Tibial nerve (tissue), 4 donors: ENCODE data around the gene NMT1. TPM values are rescaled to one million over a fixed set of nuclear protein-coding genes. Genes with fewer than 3 reads are reported as not detected.

Source experiments
- DNase-seq, 2 donors: peaks; one replicate each; pipeline ENCODE4 v3.0.0-alpha.2; 2019; ENCODE audit warnings: low spot score in 2 of 2
- H3K27ac ChIP-seq, 4 donors: fragments of 200-600 bp; sonication (generic) in 3 of 4; one replicate each; pipeline ENCODE4 v1.5.1; 2017 to 2019; ENCODE audit warnings: mild to moderate bottlenecking in 1 of 4
- H3K27me3 ChIP-seq, 2 donors: fragments of 200-600 bp; sonication (generic) in 1 of 2; one replicate each; pipeline versions ENCODE4 v1.5.1 to v1.6.0; 2017 to 2019
- H3K36me3 ChIP-seq, 3 donors: fragments of 200-600 bp; sonication (generic); one replicate each; pipeline ENCODE4 v1.5.1; 2018 to 2019
- H3K4me1 ChIP-seq, 4 donors: fragments of 200-600 bp; sonication (generic) in 3 of 4; one replicate each; pipeline ENCODE4 v1.5.1; 2017 to 2019
- H3K4me3 ChIP-seq, 4 donors: fragments of 200-600 bp; sonication (generic) in 3 of 4; one replicate each; pipeline ENCODE4 v1.5.1; 2017 to 2019; ENCODE audit warnings: mild to moderate bottlenecking in 1 of 4, moderate library complexity in 1 of 4
- H3K9me3 ChIP-seq, 4 donors: fragments of 200-600 bp; sonication (generic) in 3 of 4; one replicate each; pipeline ENCODE4 v1.5.1; 2017 to 2019
- EP300 ChIP-seq, 2 donors: sonication (generic); formaldehyde crosslinking; IDR thresholded peaks; one replicate each; pipeline ENCODE4 v1.6.1; 2017; ENCODE audit warnings: antibody characterized with exemption in 2 of 2, mild to moderate bottlenecking in 1 of 2
- POLR2A ChIP-seq, 2 donors: fragments of 450-650 bp; IDR thresholded peaks; one replicate each; pipeline ENCODE4 v1.6.1; 2017; ENCODE audit warnings: antibody characterized with exemption in 2 of 2, mild to moderate bottlenecking in 2 of 2, moderate library complexity in 2 of 2
- WGBS, 2 donors: methylation state at CpG; one replicate each; pipeline ENCODE4 v1.1.5; 2018; 5-methylcytosine and 5-hydroxymethylcytosine counted together
- total RNA-seq, 4 donors: library from RNA; depleted of rRNA; stranded (reverse); fragments of >200 nt; gene quantifications; one replicate each; pipeline ENCODE4 v1.1.0, GENCODE V29; 2016
- TF ChIP-seq, protein P1 (sequence below), 5 experiments: fragments of 200-600 bp in 3 of 5; fragments of 450-650 bp in 2 of 5; sonication (generic) in 3 of 5; IDR thresholded peaks; one replicate each; pipeline ENCODE4 v1.5.1; 2016 to 2019; ENCODE audit warnings: antibody characterized with exemption in 5 of 5, mild to moderate bottlenecking in 3 of 5, moderate library complexity in 2 of 5

Gene NMT1
- total RNA-seq, 4 donors from 2014 or later, result 63.2 to 97.9 (median 80.1) TPM

DNA sequence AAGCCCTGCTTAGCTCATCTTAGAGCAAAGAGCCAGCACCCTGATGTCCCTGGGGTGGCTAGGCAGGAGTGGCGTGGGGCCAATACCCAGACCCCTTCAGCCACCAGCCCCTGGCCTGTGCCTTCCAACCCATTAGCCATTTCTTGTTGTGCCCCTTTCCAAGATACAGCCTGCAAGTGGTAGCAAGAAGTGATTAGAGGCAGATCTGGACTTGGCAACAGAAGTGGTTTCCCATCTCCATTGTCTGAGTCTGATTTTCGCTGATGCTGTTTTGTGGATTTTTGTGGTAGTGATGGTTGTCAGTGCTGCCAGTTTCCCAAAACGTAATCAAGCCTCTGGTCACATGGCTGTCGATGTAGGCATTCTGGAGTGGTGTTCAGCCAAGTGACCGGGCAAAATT lies 45.5 kb downstream of the NMT1 start:
- H3K4me3 ChIP-seq, result no peak overlapping the region
- peaks cover 2 to 82% (median 33%) of the 10 kb centered on the region in 3 donors for H3K36me3 ChIP-seq
- 74 to 80% methylated on average over 5 of the region's 5 CpGs for WGBS, 2 donors

DNA sequence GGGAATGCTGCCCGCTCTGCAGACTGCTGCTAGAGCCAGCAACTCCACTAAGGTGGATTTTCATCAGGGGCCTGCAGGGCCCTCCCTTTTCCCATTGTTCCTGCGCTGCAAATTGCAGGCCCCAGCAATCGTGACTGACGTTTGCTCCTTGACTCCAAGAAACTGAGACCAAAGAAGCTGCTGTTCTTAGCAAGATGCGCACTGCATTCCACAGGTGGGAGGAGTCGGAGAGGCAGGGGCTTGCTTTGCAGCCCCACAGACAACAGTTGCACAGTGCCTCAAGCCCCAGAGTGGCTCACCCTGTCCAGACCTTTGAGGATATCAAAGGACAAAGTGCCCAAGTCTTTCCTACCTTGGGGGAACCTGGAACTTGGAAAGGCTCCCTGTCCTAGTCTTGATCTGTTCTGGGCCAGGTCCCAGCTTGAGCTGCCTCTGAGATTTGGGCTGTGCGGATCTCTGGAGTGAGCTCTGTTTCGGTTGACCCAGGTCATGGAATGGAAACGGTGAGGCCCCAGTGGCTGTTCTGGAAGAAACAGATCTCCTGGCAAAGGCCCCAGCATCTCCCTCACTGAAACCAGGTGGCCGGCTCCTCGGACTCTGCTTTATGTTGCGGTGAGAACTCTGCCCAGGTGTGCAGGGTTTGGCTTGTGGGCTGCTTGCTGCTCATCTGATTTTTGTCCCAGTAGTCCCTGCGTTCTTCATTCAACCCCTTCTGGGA lies 46.3 kb downstream of the NMT1 start:
- H3K27ac ChIP-seq, result peak overlapping the region in 3 of 4 donors; percentile 38 to 76 (median 72)
- H3K9me3 ChIP-seq, result no peaks in the 10 kb centered on the region
- H3K4me1 ChIP-seq, result peaks cover 0 to 75% (median 11%) of the 10 kb centered on the region in 4 donors
- H3K4me3 ChIP-seq, result no peak overlapping the region
- H3K27me3 ChIP-seq, result no peaks in the 10 kb centered on the region
- TF ChIP-seq EP300 (IDR thresholded peaks at IDR 0.05) (no peak), POLR2A (IDR thresholded peaks at IDR 0.05) (no peak)
- TF ChIP-seq, protein P1, sequence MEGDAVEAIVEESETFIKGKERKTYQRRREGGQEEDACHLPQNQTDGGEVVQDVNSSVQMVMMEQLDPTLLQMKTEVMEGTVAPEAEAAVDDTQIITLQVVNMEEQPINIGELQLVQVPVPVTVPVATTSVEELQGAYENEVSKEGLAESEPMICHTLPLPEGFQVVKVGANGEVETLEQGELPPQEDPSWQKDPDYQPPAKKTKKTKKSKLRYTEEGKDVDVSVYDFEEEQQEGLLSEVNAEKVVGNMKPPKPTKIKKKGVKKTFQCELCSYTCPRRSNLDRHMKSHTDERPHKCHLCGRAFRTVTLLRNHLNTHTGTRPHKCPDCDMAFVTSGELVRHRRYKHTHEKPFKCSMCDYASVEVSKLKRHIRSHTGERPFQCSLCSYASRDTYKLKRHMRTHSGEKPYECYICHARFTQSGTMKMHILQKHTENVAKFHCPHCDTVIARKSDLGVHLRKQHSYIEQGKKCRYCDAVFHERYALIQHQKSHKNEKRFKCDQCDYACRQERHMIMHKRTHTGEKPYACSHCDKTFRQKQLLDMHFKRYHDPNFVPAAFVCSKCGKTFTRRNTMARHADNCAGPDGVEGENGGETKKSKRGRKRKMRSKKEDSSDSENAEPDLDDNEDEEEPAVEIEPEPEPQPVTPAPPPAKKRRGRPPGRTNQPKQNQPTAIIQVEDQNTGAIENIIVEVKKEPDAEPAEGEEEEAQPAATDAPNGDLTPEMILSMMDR (IDR thresholded peaks at IDR 0.05), result no peak
- WGBS, 2 donors, result 56 to 75% methylated on average over 12 of the region's 13 CpGs
- DNase-seq, result no peak
- H3K36me3 ChIP-seq, result peaks cover 2 to 81% (median 27%) of the 10 kb centered on the region in 3 donors

More for the DNA sequence above, 45.5 kb downstream of the NMT1 start:
- Histone ChIP-seq H3K4me1 (peaks cover 0 to 75% (median 15%) of the 10 kb centered on the region in 4 donors), H3K9me3 (no peaks in the 10 kb centered on the region), H3K27ac (peak overlapping the region in 3 of 4 donors; percentile 15 to 76 (median 72)), H3K27me3 (no peaks in the 10 kb centered on the region)
- DNase-seq, result no peak
- TF ChIP-seq POLR2A (IDR thresholded peaks at IDR 0.05) (no peak), EP300 (IDR thresholded peaks at IDR 0.05) (no peak)
- TF ChIP-seq, protein P1 (IDR thresholded peaks at IDR 0.05), result no peak

DNA sequence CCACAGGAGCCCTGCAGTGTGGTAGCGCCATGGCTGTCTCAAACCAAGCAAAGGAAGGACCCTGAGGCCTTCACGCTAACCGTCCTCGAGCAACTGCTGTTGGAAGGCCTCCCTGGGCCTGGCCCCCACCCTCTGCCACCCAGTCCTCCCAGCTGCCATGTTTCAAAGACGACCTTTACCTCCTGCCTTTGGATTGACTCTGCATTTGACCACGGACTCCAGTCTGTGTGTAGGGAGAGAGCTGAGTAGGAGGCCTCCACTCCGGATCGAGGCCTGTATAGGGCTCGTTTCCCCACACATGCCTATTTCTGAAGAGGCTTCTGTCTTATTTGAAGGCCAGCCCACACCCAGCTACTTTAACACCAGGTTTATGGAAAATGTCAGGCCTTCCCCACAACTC lies 46.9 kb downstream of the NMT1 start:
- DNase-seq, result no peak
- no peaks in the 10 kb centered on the region for H3K9me3 ChIP-seq
- no peaks in the 10 kb centered on the region for H3K27me3 ChIP-seq
- no peak overlapping the region for H3K4me3 ChIP-seq
- 40 to 52% methylated on average over 8 to 9 of the region's 9 CpGs for WGBS, 2 donors
- peaks cover 2 to 81% (median 24%) of the 10 kb centered on the region in 3 donors for H3K36me3 ChIP-seq
- H3K27ac ChIP-seq, result peak overlapping the region in 3 of 4 donors; percentile 38 to 76 (median 72)
- TF ChIP-seq, protein P1 (IDR thresholded peaks at IDR 0.05), result no peak
- H3K4me1 ChIP-seq, result peaks cover 0 to 70% (median 9%) of the 10 kb centered on the region in 4 donors

DNA sequence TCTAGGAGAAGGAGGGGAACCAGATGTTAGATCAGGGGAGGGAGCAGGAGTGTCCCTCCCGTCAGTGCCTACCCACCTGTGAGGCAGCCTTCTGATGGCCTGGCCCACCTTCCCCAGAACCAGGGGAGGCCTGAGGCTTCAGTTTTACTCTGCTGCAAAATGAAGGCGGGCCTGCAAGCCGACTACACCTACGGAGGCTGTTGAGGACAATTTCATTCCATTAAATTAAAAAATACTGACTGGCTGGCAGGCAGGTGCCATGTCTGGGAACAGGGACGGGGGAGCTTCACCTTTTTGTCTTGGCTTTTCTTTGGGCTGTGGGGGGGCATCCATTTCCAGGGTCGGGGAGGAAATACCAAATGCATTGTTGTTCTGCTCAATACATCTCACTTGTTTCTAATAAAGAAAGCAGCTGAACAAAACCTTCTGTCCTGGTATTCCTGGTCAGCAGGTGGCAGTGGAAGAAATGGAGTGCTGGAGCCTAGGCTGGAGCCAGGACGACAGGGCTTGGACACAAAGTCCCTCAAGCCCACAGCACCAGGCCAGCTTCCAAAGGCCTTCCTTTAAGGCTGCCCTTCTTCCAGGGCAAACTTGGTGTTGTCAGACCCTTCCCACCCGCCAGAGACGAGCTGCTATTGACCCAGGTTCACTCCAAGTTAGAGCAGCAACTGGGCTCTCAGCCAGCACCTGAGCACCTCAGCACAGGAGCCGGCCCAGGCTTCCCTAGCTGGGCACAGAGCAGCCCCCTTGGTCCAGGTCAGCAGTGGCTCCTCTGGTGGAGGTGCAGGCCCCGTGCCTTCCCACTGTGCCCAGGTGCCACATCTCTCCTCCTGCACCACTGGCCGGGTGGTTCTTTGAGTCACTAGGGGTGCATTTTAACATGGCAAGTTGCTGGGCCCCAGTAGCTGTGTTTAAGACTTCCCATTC lies 47.7 kb downstream of the NMT1 start:
- Histone ChIP-seq H3K27me3 (no peaks in the 10 kb centered on the region), H3K27ac (peak overlapping the region in 2 of 4 donors; percentile 72 to 79), H3K36me3 (peaks cover 2 to 79% (median 16%) of the 10 kb centered on the region in 3 donors), H3K4me1 (peaks cover 0 to 69% (median 9%) of the 10 kb centered on the region in 4 donors), H3K4me3 (no peak overlapping the region), H3K9me3 (no peaks in the 10 kb centered on the region)
- DNase-seq, result no peak
- TF ChIP-seq, protein P1 (IDR thresholded peaks at IDR 0.05), result no peak
- TF ChIP-seq EP300 (IDR thresholded peaks at IDR 0.05) (no peak), POLR2A (IDR thresholded peaks at IDR 0.05) (no peak)
- WGBS, 2 donors, result 73 to 79% methylated on average over 11 to 12 of the region's 12 CpGs
